ENCODE results near the gene RNPS1. TPM values are rescaled to one million over a fixed set of nuclear protein-coding genes. Genes with fewer than 3 reads are reported as not detected.

The RNPS1 gene
- total and polyA plus RNA-seq, 9 of the 15 experiments (the other 6 are each of a cell fraction or from before 2014, with no cell fraction given), result 44.9 to 338 (median 202) TPM

GRCh38 chr16:2251296-2252111 is 16.4 kb downstream of the RNPS1 start, which contains the start of gene ECI1 (continued):
- TF ChIP-seq E2F1 (CRISPR knock-in tag; IDR thresholded peaks at IDR 0.05), result peak; percentile 60; the same call in 1 of the 2 replicates
- TF ChIP-seq ZNF764 (CRISPR knock-in tag; IDR thresholded peaks at IDR 0.05; ENCODE audit: low read depth), result no peak
- no peak for TF ChIP-seq BACH1 (tag; IDR thresholded peaks at IDR 0.05)
- TF ChIP-seq ELF2 (CRISPR knock-in tag; IDR thresholded peaks at IDR 0.05), result peak; percentile 71
- TF ChIP-seq CBFA2T2 (conservative IDR thresholded peaks at IDR 0.05), result no peak
- 0 out of 2 replicates have a peak, but pooled peaks have one; percentile 8 for TF ChIP-seq E2F4 (CRISPR knock-in tag; IDR thresholded peaks at IDR 0.05; ENCODE audit: low read depth)
- TF ChIP-seq CBX5 (IDR thresholded peaks at IDR 0.05; ENCODE audit: borderline replicate concordance, low read depth), result no peak
- TF ChIP-seq TSC22D4 (tag; IDR thresholded peaks at IDR 0.05), result no peak
- TF ChIP-seq DIDO1 (tag; IDR thresholded peaks at IDR 0.05; ENCODE audit: low read depth), result no peak
- peak; percentile 10 to 12; a peak in 1 of 4 replicates for TF ChIP-seq FOXK2 (conservative IDR thresholded peaks at IDR 0.05 in 1 of 2, IDR thresholded peaks at IDR 0.05 in 1 of 2; ENCODE audit: low read depth in 2 of 2)
- peak; percentile 80 to 98 (median 95) for TF ChIP-seq YY1 (IDR thresholded peaks at IDR 0.05; ENCODE audit: borderline replicate concordance in 1 of 3, control insufficient read depth in 1 of 3, extremely low read depth in 1 of 3, insufficient read depth in 3 of 3, insufficient read length in 1 of 3, insufficient replicate concordance in 2 of 3, low read depth in 1 of 3, low read length in 2 of 3)
- TF ChIP-seq ZNF830 (CRISPR knock-in tag; IDR thresholded peaks at IDR 0.05), result no peak
- TF ChIP-seq XRCC4 (IDR thresholded peaks at IDR 0.05; ENCODE audit: extremely low read depth, insufficient read depth, insufficient read length), result no peak
- TF ChIP-seq AFF1 (IDR thresholded peaks at IDR 0.05; ENCODE audit: low read depth in 1 of 2, partially characterized antibody in 2 of 2), result no peak
- TF ChIP-seq ZBTB17 (CRISPR knock-in tag; IDR thresholded peaks at IDR 0.05), result peak; percentile 25; the same call in 1 of the 2 replicates
- TF ChIP-seq IRF2 (CRISPR knock-in tag; IDR thresholded peaks at IDR 0.05), result no peak
- TF ChIP-seq, protein P1, sequence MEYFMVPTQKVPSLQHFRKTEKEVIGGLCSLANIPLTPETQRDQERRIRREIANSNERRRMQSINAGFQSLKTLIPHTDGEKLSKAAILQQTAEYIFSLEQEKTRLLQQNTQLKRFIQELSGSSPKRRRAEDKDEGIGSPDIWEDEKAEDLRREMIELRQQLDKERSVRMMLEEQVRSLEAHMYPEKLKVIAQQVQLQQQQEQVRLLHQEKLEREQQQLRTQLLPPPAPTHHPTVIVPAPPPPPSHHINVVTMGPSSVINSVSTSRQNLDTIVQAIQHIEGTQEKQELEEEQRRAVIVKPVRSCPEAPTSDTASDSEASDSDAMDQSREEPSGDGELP (CRISPR knock-in tag; IDR thresholded peaks at IDR 0.05; ENCODE audit: borderline replicate concordance), result peak; percentile 92

Data from K562 (cell line).